NCI-H345 (cell line): Measurements from ENCODE around the gene SGMS1.

Experiments used
- DNase-seq: peaks from one replicate; lab custom pipeline; 2025; lab: John Stamatoyannopoulos, UW

The SGMS1 gene

GRCh38 chr10:50421026-50421719, 202.6 kb downstream of the SGMS1 start:
- DNase-seq = no peak

GRCh38 chr10:50420196-50420595, 203.6 kb downstream of the SGMS1 start:
- DNase-seq = no peak

- DNase-seq = no peak
Measured at GRCh38 chr10:50419756-50420155, 204.0 kb downstream of the SGMS1 start.

GRCh38 chr10:50419091-50419490, 204.7 kb downstream of the SGMS1 start:
- no peak for DNase-seq

GRCh38 chr10:50417886-50418830, 205.6 kb downstream of the SGMS1 start:
- no peak for DNase-seq

GRCh38 chr10:50417486-50417885, 206.3 kb downstream of the SGMS1 start:
- DNase-seq = no peak

GRCh38 chr10:50416881-50417280, 206.9 kb downstream of the SGMS1 start:
- no peak for DNase-seq

GRCh38 chr10:50416181-50416824, 207.5 kb downstream of the SGMS1 start:
- no peak for DNase-seq

- no peak for DNase-seq
Measured at GRCh38 chr10:50415292-50415691, 208.5 kb downstream of the SGMS1 start.

GRCh38 chr10:50410066-50410811, 213.5 kb downstream of the SGMS1 start:
- DNase-seq = no peak

- no peak for DNase-seq
Measured at GRCh38 chr10:50407076-50407801, 216.5 kb downstream of the SGMS1 start.

- no peak for DNase-seq
Measured at GRCh38 chr10:50406457-50407070, 217.2 kb downstream of the SGMS1 start.

- no peak for DNase-seq
Measured at GRCh38 chr10:50405723-50406122, 218.0 kb downstream of the SGMS1 start.

GRCh38 chr10:50404021-50404773, 219.6 kb downstream of the SGMS1 start:
- no peak for DNase-seq

- DNase-seq = no peak
Measured at GRCh38 chr10:50403074-50403473, 220.7 kb downstream of the SGMS1 start.

GRCh38 chr10:50402466-50402865, 221.3 kb downstream of the SGMS1 start:
- DNase-seq = no peak

- no peak for DNase-seq
Measured at GRCh38 chr10:50400694-50401093, 223.1 kb downstream of the SGMS1 start.

GRCh38 chr10:50398823-50399222, 224.9 kb downstream of the SGMS1 start:
- DNase-seq = no peak

- no peak for DNase-seq
Measured at GRCh38 chr10:50398381-50398780, 225.4 kb downstream of the SGMS1 start.
